ENCODE measurements around the gene RBM4B. TPM values are rescaled to one million over a fixed set of nuclear protein-coding genes. Genes with fewer than 3 reads are reported as not detected.

RBM4B gene
- polyA plus RNA-seq, 2 donors, result 12.0 to 12.8 TPM

DNA sequence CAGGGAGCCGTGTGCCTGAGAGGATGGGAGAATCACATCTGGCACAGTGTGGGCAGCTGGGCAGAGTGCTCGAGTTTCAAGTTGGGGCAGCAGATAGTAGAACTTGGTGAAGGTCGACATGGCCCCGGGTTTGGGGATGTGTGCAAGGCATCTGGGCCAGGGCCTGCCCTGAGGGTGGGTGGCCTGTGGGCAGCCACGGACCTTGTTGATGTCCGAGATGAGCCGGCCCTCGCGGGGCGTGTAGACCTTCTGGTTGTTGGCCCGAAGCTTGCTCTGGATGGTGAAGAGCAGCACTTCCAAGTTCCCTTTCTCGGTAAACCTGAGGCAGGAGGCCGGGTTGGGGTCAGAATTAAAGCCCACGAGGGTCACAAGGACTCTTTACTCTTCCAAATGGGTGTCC is 31.0 kb upstream of the RBM4B start:
- Histone ChIP-seq H3K27me3 (ENCODE audit: control insufficient read depth in 1 of 2, insufficient read depth in 2 of 2, low read length in 2 of 2) (no peaks in the 10 kb centered on the region), H3K36me3 (ENCODE audit: control insufficient read depth in 2 of 2, insufficient read depth in 2 of 2, low read length in 1 of 2) (peaks cover 6 to 40% of the 10 kb centered on the region in 2 donors), H3K9me3 (ENCODE audit: control insufficient read depth in 2 of 2, insufficient read depth in 1 of 2, low read depth in 1 of 2, low read length in 1 of 2) (no peaks in the 10 kb centered on the region), H3K27ac (ENCODE audit: low read depth in 2 of 2, low read length in 1 of 2) (peak overlapping the region in 1 of 2 donors; percentile 14), H3K4me3 (ENCODE audit: low read depth in 1 of 2, low read length in 2 of 2) (no peak overlapping the region), H3K4me1 (ENCODE audit: control insufficient read depth in 2 of 2, insufficient read depth in 2 of 2, low read length in 1 of 2) (peaks cover 0 to 2% of the 10 kb centered on the region in 2 donors)
- 92% methylated on average over 14 of the region's 14 CpGs for WGBS, 2 donors

- Histone ChIP-seq H3K27ac (ENCODE audit: low read depth in 2 of 2, low read length in 1 of 2) (no peak overlapping the region), H3K9me3 (ENCODE audit: control insufficient read depth in 2 of 2, insufficient read depth in 1 of 2, low read depth in 1 of 2, low read length in 1 of 2) (no peaks in the 10 kb centered on the region), H3K27me3 (ENCODE audit: control insufficient read depth in 1 of 2, insufficient read depth in 2 of 2, low read length in 2 of 2) (no peaks in the 10 kb centered on the region), H3K4me1 (ENCODE audit: control insufficient read depth in 2 of 2, insufficient read depth in 2 of 2, low read length in 1 of 2) (peaks cover 0 to 2% of the 10 kb centered on the region in 2 donors), H3K36me3 (ENCODE audit: control insufficient read depth in 2 of 2, insufficient read depth in 2 of 2, low read length in 1 of 2) (peaks cover 6 to 40% of the 10 kb centered on the region in 2 donors), H3K4me3 (ENCODE audit: low read depth in 1 of 2, low read length in 2 of 2) (no peak overlapping the region)
- WGBS, 2 donors, result 89 to 91% methylated on average over 20 of the region's 20 CpGs
Measured at GRCh38 chr11:66708094-66708493, 30.4 kb upstream of the RBM4B start.

DNA sequence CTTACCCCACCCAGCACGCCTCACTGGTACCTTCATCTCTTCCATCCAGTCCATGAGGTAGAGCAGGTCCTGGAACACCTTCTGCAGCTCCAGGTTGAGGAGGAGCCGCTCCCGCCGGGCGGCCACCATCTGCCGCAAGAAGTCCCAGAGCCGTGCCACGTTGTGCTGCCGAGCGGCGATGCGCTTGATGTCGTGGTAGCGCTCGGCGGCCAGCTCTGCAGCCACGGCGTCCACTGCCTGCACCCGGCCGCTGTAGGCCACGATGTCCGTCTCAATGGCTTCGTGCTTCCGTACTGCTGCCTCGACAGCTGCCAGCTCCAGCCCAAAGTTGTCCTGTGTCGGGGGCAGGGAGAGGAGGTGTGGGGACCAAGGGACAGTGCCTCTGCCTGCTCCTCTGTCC is 29.8 kb upstream of the RBM4B start:
- Histone ChIP-seq H3K27ac (ENCODE audit: low read depth in 2 of 2, low read length in 1 of 2) (no peak overlapping the region), H3K36me3 (ENCODE audit: control insufficient read depth in 2 of 2, insufficient read depth in 2 of 2, low read length in 1 of 2) (peaks cover 6 to 40% of the 10 kb centered on the region in 2 donors), H3K4me1 (ENCODE audit: control insufficient read depth in 2 of 2, insufficient read depth in 2 of 2, low read length in 1 of 2) (peaks cover 0 to 2% of the 10 kb centered on the region in 2 donors), H3K27me3 (ENCODE audit: control insufficient read depth in 1 of 2, insufficient read depth in 2 of 2, low read length in 2 of 2) (no peaks in the 10 kb centered on the region), H3K4me3 (ENCODE audit: low read depth in 1 of 2, low read length in 2 of 2) (no peak overlapping the region), H3K9me3 (ENCODE audit: control insufficient read depth in 2 of 2, insufficient read depth in 1 of 2, low read depth in 1 of 2, low read length in 1 of 2) (no peaks in the 10 kb centered on the region)
- 96% methylated on average over 26 of the region's 26 CpGs for WGBS, 2 donors

DNA sequence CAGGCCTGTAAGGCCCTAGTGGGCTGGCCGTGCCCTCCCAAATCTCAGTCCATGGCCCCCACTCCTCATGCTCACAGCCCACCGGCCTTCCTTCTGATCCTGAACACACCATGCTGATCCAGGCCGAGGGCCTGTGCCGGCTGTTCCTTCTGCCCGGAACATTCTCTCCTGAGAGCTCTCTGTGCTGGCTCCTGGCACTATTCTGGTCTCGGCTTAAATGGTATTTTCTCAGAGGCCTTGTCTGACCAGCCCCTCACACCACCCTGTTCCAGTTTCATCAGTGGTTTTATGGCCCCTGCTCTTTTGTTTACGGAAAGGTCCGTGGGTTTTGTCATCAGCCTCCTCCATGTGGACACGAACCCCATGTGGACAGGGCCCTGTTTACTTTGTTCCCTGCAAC is 29.3 kb upstream of the RBM4B start:
- Histone ChIP-seq H3K4me1 (ENCODE audit: control insufficient read depth in 2 of 2, insufficient read depth in 2 of 2, low read length in 1 of 2) (peaks cover 0 to 2% of the 10 kb centered on the region in 2 donors), H3K27me3 (ENCODE audit: control insufficient read depth in 1 of 2, insufficient read depth in 2 of 2, low read length in 2 of 2) (no peaks in the 10 kb centered on the region), H3K9me3 (ENCODE audit: control insufficient read depth in 2 of 2, insufficient read depth in 1 of 2, low read depth in 1 of 2, low read length in 1 of 2) (no peaks in the 10 kb centered on the region), H3K4me3 (ENCODE audit: low read depth in 1 of 2, low read length in 2 of 2) (no peak overlapping the region), H3K36me3 (ENCODE audit: control insufficient read depth in 2 of 2, insufficient read depth in 2 of 2, low read length in 1 of 2) (peaks cover 6 to 37% of the 10 kb centered on the region in 2 donors), H3K27ac (ENCODE audit: low read depth in 2 of 2, low read length in 1 of 2) (no peak overlapping the region)
- WGBS, 2 donors, result 92% methylated on average over 9 of the region's 9 CpGs

DNA sequence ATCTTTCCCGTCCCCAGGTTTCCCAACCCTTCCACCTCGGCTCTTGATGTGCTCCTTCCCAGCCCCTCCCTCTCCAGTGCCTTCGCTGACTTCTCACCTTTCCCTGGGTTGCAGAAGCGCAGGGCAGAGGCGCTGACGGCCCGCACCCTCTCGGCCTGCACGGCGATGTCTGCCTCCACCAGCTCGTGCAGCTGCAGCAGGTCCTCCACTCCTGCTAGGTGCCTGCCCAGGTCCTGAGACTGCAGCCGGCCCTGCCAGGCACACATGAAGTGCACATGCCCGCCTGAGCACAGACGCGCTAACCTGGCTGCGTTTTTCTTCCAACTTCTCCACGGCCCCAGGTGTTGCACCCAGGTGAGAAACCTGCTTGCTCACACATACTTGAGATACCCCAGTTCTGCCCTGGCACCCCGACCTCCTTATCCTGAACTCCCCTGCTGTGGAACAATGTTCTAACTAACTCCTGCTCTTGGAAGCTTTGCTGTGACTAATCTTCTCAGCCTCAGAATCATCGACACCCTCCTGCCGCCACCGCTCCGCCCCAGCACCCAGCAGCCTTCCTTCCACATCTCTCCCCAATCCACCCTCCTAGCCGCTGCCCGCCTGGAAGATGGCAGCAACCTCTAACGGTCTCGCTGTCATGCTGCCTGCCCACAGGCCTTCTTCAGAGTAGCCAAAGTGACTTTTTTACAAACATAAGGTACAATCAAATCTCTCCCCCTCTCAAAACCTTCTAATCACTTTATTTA is 28.1 kb upstream of the RBM4B start:
- Histone ChIP-seq H3K4me1 (ENCODE audit: control insufficient read depth in 2 of 2, insufficient read depth in 2 of 2, low read length in 1 of 2) (peaks cover 0 to 2% of the 10 kb centered on the region in 2 donors), H3K27ac (ENCODE audit: low read depth in 2 of 2, low read length in 1 of 2) (no peak overlapping the region), H3K36me3 (ENCODE audit: control insufficient read depth in 2 of 2, insufficient read depth in 2 of 2, low read length in 1 of 2) (peaks cover 4 to 42% of the 10 kb centered on the region in 2 donors), H3K9me3 (ENCODE audit: control insufficient read depth in 2 of 2, insufficient read depth in 1 of 2, low read depth in 1 of 2, low read length in 1 of 2) (no peaks in the 10 kb centered on the region), H3K27me3 (ENCODE audit: control insufficient read depth in 1 of 2, insufficient read depth in 2 of 2, low read length in 2 of 2) (no peaks in the 10 kb centered on the region), H3K4me3 (ENCODE audit: low read depth in 1 of 2, low read length in 2 of 2) (no peak overlapping the region)
- 89 to 91% methylated on average over 26 of the region's 26 CpGs for WGBS, 2 donors

GRCh38 chr11:66704659-66705360 is 27.1 kb upstream of the RBM4B start:
- Histone ChIP-seq H3K9me3 (ENCODE audit: control insufficient read depth in 2 of 2, insufficient read depth in 1 of 2, low read depth in 1 of 2, low read length in 1 of 2) (no peaks in the 10 kb centered on the region), H3K36me3 (ENCODE audit: control insufficient read depth in 2 of 2, insufficient read depth in 2 of 2, low read length in 1 of 2) (peaks cover 0 to 41% of the 10 kb centered on the region in 2 donors), H3K27ac (ENCODE audit: low read depth in 2 of 2, low read length in 1 of 2) (no peak overlapping the region), H3K27me3 (ENCODE audit: control insufficient read depth in 1 of 2, insufficient read depth in 2 of 2, low read length in 2 of 2) (no peaks in the 10 kb centered on the region), H3K4me1 (ENCODE audit: control insufficient read depth in 2 of 2, insufficient read depth in 2 of 2, low read length in 1 of 2) (peaks cover 0 to 2% of the 10 kb centered on the region in 2 donors), H3K4me3 (ENCODE audit: low read depth in 1 of 2, low read length in 2 of 2) (no peak overlapping the region)
- WGBS, 2 donors, result 90 to 94% methylated on average over 46 of the region's 46 CpGs

DNA sequence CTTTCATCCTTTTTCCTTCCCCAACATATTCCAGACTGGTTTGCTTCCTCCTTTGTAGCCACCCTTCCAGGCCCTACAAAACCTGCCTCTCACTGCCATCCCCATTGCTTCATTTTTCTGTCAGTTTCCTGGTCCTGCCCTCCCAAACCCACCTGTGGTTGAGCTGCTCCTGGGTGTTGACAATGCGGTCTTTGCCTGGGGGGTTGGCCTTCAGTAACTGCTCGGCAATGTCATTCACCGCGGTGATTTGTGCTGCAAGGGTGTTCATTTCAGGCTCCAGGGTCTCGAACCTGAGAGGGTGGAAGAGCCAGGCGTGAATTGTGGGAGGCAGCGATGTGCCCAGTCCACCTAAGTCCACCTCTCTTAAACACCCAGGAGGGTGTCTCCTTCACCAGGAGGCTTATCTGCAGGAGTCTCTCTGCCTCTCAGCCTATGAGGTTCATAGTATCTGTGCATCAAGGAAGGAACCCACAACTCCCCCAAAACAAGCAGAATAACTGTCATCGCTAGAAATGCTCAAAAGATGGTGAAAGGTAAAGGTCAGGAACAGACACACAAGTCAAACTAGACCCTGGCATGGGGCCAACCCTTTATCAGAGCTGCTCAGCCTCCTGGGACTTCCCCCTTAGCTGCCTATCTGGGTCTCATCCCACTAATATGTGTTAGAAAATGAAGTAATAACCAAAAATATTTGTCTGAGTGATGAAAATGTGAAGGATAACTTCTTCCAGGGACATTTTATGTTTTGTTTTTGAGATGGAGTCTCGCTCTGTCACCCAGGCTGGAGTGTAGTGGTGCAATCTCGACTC is 23.9 kb upstream of the RBM4B start:
- Histone ChIP-seq H3K4me1 (ENCODE audit: control insufficient read depth in 2 of 2, insufficient read depth in 2 of 2, low read length in 1 of 2) (peaks cover 0 to 2% of the 10 kb centered on the region in 2 donors), H3K4me3 (ENCODE audit: low read depth in 1 of 2, low read length in 2 of 2) (no peak overlapping the region), H3K27me3 (ENCODE audit: control insufficient read depth in 1 of 2, insufficient read depth in 2 of 2, low read length in 2 of 2) (no peaks in the 10 kb centered on the region), H3K36me3 (ENCODE audit: control insufficient read depth in 2 of 2, insufficient read depth in 2 of 2, low read length in 1 of 2) (peaks cover 4 to 42% of the 10 kb centered on the region in 2 donors), H3K9me3 (ENCODE audit: control insufficient read depth in 2 of 2, insufficient read depth in 1 of 2, low read depth in 1 of 2, low read length in 1 of 2) (no peaks in the 10 kb centered on the region), H3K27ac (ENCODE audit: low read depth in 2 of 2, low read length in 1 of 2) (no peak overlapping the region)
- WGBS, 2 donors, result 88 to 90% methylated on average over 10 of the region's 10 CpGs

- H3K4me1 ChIP-seq (ENCODE audit: control insufficient read depth in 2 of 2, insufficient read depth in 2 of 2, low read length in 1 of 2), result peaks cover 0 to 2% of the 10 kb centered on the region in 2 donors
- no peak overlapping the region for H3K27ac ChIP-seq (ENCODE audit: low read depth in 2 of 2, low read length in 1 of 2)
- no peaks in the 10 kb centered on the region for H3K9me3 ChIP-seq (ENCODE audit: control insufficient read depth in 2 of 2, insufficient read depth in 1 of 2, low read depth in 1 of 2, low read length in 1 of 2)
- no peak overlapping the region for H3K4me3 ChIP-seq (ENCODE audit: low read depth in 1 of 2, low read length in 2 of 2)
- WGBS, 2 donors, result 97% methylated on average over 27 of the region's 27 CpGs
- peaks cover 4 to 49% of the 10 kb centered on the region in 2 donors for H3K36me3 ChIP-seq (ENCODE audit: control insufficient read depth in 2 of 2, insufficient read depth in 2 of 2, low read length in 1 of 2)
- H3K27me3 ChIP-seq (ENCODE audit: control insufficient read depth in 1 of 2, insufficient read depth in 2 of 2, low read length in 2 of 2), result no peaks in the 10 kb centered on the region
Measured at GRCh38 chr11:66700742-66701141, 23.1 kb upstream of the RBM4B start.

DNA sequence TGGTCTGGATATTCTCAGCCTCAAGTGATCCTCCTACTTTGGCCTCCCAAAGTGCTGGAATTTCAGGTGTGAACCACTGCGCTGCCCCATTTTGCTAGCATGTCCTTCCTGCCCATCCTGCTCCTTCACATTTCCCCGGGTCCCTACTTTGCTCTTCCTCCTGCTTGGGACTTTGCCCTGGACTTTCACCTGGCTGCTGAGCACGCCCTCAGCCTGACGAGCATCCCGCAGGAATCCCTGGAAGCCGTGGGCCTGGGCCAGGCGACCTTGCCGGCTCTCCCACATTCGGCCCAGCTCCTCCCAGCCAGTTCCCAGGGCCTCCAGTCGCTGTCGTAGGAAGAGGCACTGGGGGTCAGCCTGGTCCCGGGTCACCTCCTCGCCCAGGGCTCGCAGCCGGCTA is 22.6 kb upstream of the RBM4B start:
- no peaks in the 10 kb centered on the region for H3K27me3 ChIP-seq (ENCODE audit: control insufficient read depth in 1 of 2, insufficient read depth in 2 of 2, low read length in 2 of 2)
- 92 to 96% methylated on average over 15 of the region's 15 CpGs for WGBS, 2 donors
- no peaks in the 10 kb centered on the region for H3K9me3 ChIP-seq (ENCODE audit: control insufficient read depth in 2 of 2, insufficient read depth in 1 of 2, low read depth in 1 of 2, low read length in 1 of 2)
- H3K36me3 ChIP-seq (ENCODE audit: control insufficient read depth in 2 of 2, insufficient read depth in 2 of 2, low read length in 1 of 2), result peaks cover 4 to 47% of the 10 kb centered on the region in 2 donors
- H3K4me3 ChIP-seq (ENCODE audit: low read depth in 1 of 2, low read length in 2 of 2), result no peak overlapping the region
- no peak overlapping the region for H3K27ac ChIP-seq (ENCODE audit: low read depth in 2 of 2, low read length in 1 of 2)
- no peaks in the 10 kb centered on the region for H3K4me1 ChIP-seq (ENCODE audit: control insufficient read depth in 2 of 2, insufficient read depth in 2 of 2, low read length in 1 of 2)
